ENCODE data around the gene ALAS1.
"Not testable (repeated sequence)": the region's sequence is repeated elsewhere in the genome, so short reads cannot be mapped to it uniquely, and the experiment has no call there.

ALAS1 gene

GRCh38 chr3:52176951-52177700 lies 20.8 kb upstream of the ALAS1 start:
- no peak for DNase-seq (ENCODE audit: low read depth)

GRCh38 chr3:52177701-52178042 lies 20.3 kb upstream of the ALAS1 start:
- no peak for DNase-seq (ENCODE audit: low read depth)

- not testable (repeated sequence) for DNase-seq (ENCODE audit: low read depth)
These were observed 19.8 kb upstream of the ALAS1 start for GRCh38 chr3:52178126-52178525.

- no peak for DNase-seq (ENCODE audit: low read depth)
These were observed 19.4 kb upstream of the ALAS1 start for GRCh38 chr3:52178537-52178936.

- no peak for DNase-seq (ENCODE audit: low read depth)
These were observed 16.4 kb upstream of the ALAS1 start for GRCh38 chr3:52181543-52181942.

GRCh38 chr3:52182196-52182595 lies 15.8 kb upstream of the ALAS1 start:
- DNase-seq (ENCODE audit: low read depth): no peak

- DNase-seq (ENCODE audit: low read depth): no peak
These were observed 15.3 kb upstream of the ALAS1 start for GRCh38 chr3:52182691-52183090.

- no peak for DNase-seq (ENCODE audit: low read depth)
These were observed 14.0 kb upstream of the ALAS1 start for GRCh38 chr3:52183786-52184445.

- no peak for DNase-seq (ENCODE audit: low read depth)
These were observed 13.3 kb upstream of the ALAS1 start for GRCh38 chr3:52184690-52185089.

- DNase-seq (ENCODE audit: low read depth): no peak
These were observed 12.6 kb upstream of the ALAS1 start for GRCh38 chr3:52185311-52185710.

GRCh38 chr3:52185837-52186236 lies 12.1 kb upstream of the ALAS1 start:
- no peak for DNase-seq (ENCODE audit: low read depth)

- no peak for DNase-seq (ENCODE audit: low read depth)
These were observed 11.2 kb upstream of the ALAS1 start for GRCh38 chr3:52186729-52187128.

GRCh38 chr3:52188556-52188955 lies 9.4 kb upstream of the ALAS1 start:
- DNase-seq (ENCODE audit: low read depth): no peak

- no peak for DNase-seq (ENCODE audit: low read depth)
These were observed 7.5 kb upstream of the ALAS1 start for GRCh38 chr3:52190294-52191074.

- DNase-seq (ENCODE audit: low read depth): no peak
These were observed 6.3 kb upstream of the ALAS1 start for GRCh38 chr3:52191663-52192062.

- DNase-seq (ENCODE audit: low read depth): no peak
These were observed 4.9 kb upstream of the ALAS1 start for GRCh38 chr3:52193065-52193464.

- DNase-seq (ENCODE audit: low read depth): no peak
These were observed 3.3 kb upstream of the ALAS1 start for GRCh38 chr3:52194485-52195290.

GRCh38 chr3:52195291-52195597 lies 2.7 kb upstream of the ALAS1 start:
- no peak for DNase-seq (ENCODE audit: low read depth)

- no peak for DNase-seq (ENCODE audit: low read depth)
These were observed 2.1 kb upstream of the ALAS1 start for GRCh38 chr3:52195823-52196331.

GRCh38 chr3:52196977-52197376 lies 983 bp upstream of the ALAS1 start:
- no peak for DNase-seq (ENCODE audit: low read depth)

GRCh38 chr3:52197499-52197841 lies 490 bp upstream of the ALAS1 start:
- no peak for DNase-seq (ENCODE audit: low read depth)

Data from stimulated activated CD8-positive, alpha-beta memory T cell treated with anti-CD3 and anti-CD28 coated beads, Interleukin-15, amount 100 ng/mL, for 24 hours (primary cell).